Mesothelial cell of epicardium (in vitro differentiated cells): ENCODE data around the gene CBLN4. TPM values are rescaled to one million over a fixed set of nuclear protein-coding genes. Genes with fewer than 3 reads are reported as not detected.

Experiments
- DNase-seq, 2 experiments: peaks; one replicate each; pipeline ENCODE4 v3.0.0; 2021; ENCODE audit warnings: low spot score in 2 of 2; ENCODE audit not compliant: unreplicated experiment in 2 of 2
- H3K27ac Mint-ChIP-seq: 2 replicates; pipeline ENCODE4 v1.8.0; 2021; ENCODE audit warnings: mixed read lengths
- H3K27me3 Mint-ChIP-seq: 2 replicates; pipeline ENCODE4 v1.8.0; 2021; ENCODE audit warnings: low read depth, mixed read lengths
- H3K36me3 Mint-ChIP-seq: 2 replicates; pipeline ENCODE4 v1.8.0; 2021; ENCODE audit warnings: mixed read lengths
- H3K4me1 Mint-ChIP-seq: 2 replicates; pipeline ENCODE4 v1.8.0; 2021; ENCODE audit warnings: mixed read lengths
- H3K4me3 Mint-ChIP-seq: 2 replicates; pipeline ENCODE4 v1.8.0; 2021; ENCODE audit warnings: mild to moderate bottlenecking, moderate library complexity, mixed read lengths
- H3K9me3 Mint-ChIP-seq: 2 replicates; pipeline ENCODE4 v1.8.0; 2021; ENCODE audit warnings: mixed read lengths
- total RNA-seq: library from RNA; stranded (reverse); gene quantifications from 3 replicates; pipeline ENCODE4 v1.2.1, GENCODE V29; 2021
- TF ChIP-seq, protein P1 (sequence below): fragments of 200-600 bp; sonication (generic); IDR thresholded peaks from one replicate; pipeline ENCODE4 v1.5.0; 2021; ENCODE audit warnings: antibody characterized with exemption; ENCODE audit not compliant: unreplicated experiment

Gene CBLN4
- total RNA-seq, 1 donor from 2014 or later: not detected

DNA sequence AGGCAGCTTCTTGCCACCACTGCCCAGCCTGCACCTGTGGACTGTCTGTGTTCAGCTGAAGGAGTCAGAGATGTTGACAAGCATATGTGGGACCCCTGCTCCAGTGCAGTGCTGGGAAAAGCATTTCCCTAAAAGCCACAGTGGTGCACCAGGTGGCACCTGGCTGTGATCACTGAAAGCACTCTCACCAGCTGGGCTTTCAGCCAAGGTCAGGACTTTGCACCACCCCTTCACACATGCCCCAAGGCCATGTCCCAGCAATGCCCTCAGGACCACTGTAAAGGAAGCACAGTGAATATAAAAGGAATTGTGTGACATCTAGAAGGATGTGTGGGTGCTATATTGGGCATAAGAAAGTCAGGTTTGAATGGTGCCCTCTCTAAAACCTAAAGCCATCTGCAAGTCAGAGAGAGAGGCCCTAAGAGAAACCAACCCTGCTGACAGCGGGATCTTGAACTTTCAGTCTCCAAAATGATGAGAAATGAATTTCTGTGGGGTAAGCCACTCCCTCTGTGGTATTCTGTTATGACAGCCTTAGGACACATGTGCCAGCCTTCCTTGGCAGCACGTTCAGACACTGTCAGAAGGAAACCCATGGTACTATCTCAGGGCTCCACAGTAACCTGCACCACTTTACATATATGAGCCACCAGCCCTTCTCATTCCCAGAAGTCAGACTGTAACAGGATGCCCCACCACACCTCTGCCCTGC is 30.7 kb downstream of the CBLN4 start:
- no peaks in the 10 kb centered on the region for H3K4me1 Mint-ChIP-seq
- peaks cover 67% of the 10 kb centered on the region for H3K9me3 Mint-ChIP-seq
- TF ChIP-seq, protein P1, sequence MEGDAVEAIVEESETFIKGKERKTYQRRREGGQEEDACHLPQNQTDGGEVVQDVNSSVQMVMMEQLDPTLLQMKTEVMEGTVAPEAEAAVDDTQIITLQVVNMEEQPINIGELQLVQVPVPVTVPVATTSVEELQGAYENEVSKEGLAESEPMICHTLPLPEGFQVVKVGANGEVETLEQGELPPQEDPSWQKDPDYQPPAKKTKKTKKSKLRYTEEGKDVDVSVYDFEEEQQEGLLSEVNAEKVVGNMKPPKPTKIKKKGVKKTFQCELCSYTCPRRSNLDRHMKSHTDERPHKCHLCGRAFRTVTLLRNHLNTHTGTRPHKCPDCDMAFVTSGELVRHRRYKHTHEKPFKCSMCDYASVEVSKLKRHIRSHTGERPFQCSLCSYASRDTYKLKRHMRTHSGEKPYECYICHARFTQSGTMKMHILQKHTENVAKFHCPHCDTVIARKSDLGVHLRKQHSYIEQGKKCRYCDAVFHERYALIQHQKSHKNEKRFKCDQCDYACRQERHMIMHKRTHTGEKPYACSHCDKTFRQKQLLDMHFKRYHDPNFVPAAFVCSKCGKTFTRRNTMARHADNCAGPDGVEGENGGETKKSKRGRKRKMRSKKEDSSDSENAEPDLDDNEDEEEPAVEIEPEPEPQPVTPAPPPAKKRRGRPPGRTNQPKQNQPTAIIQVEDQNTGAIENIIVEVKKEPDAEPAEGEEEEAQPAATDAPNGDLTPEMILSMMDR: no peak
- DNase-seq: no peak
- no peak overlapping the region for H3K27ac Mint-ChIP-seq
- H3K27me3 Mint-ChIP-seq: no peaks in the 10 kb centered on the region
- peaks cover 1% of the 10 kb centered on the region for H3K36me3 Mint-ChIP-seq
- H3K4me3 Mint-ChIP-seq: no peak overlapping the region

DNA sequence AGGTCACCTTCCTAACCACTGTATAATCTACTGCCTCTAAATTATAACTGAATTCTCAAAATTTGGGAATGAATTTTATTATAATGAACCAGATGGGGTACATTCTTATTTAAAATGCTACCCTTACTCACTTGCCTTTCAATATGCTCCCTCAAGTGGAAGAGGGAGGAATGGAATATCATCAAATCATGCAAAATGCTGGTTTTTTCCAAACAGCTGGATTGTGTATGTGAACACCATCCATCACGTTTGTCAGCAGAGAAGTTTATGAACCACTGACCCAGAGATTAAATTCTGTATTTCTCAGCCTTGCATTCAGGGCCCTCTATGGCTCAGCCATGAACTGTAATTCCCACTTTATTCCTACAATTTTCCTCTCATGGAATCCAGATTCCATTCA is 40.5 kb downstream of the CBLN4 start:
- TF ChIP-seq, protein P1: no peak
- Mint-ChIP-seq H3K4me3 (no peak overlapping the region), H3K36me3 (no peaks in the 10 kb centered on the region), H3K27me3 (no peaks in the 10 kb centered on the region), H3K27ac (no peak overlapping the region), H3K9me3 (peaks cover 76% of the 10 kb centered on the region), H3K4me1 (no peaks in the 10 kb centered on the region)
- no peak for DNase-seq

DNA sequence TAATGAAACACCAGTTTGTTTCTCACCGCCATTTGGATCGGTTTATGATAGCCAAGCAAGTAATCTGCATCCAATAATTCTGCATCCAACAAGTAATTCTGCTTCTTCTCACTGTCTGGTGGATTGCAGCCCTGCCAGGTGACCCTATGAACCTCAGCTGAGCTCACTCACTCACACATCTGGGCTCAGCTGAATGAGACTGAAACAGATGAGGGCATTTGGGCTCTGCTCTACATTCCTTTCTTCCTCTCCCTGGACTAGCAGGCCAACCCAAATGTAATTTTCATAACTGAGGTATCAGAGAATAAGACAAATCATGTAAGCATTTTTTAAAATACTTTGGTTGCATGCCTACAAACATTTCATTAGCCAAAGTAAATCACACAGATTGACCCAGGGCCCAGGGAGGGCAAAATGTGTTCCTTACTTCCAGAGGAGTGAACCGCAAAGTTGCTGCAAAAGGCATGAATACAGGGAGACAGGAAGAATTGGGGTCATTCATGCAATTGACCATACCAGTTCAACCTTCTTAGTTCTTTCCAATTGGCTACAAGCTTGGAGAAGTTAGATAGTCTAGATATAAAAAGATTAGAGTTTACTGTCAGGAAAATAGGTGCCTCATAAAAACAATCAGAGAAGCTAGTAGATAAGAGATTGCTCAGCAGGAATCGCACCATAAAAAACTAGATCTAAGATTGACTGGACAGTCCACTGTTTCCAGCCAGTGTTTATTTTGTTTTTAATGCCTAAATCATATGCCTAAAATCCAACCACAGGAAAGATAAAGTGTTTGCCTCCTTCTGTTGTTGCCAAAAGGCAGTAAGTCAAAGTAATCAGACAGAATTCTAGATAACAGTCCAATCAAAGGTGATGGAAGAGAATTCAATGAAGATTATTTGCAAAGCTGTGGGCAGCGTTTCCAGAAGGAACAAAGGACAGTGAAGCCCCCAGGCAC is 43.7 kb downstream of the CBLN4 start:
- Mint-ChIP-seq H3K9me3 (peaks cover 86% of the 10 kb centered on the region), H3K27ac (no peak overlapping the region), H3K27me3 (no peaks in the 10 kb centered on the region), H3K4me3 (no peak overlapping the region), H3K4me1 (no peaks in the 10 kb centered on the region), H3K36me3 (no peaks in the 10 kb centered on the region)
- no peak for DNase-seq
- TF ChIP-seq, protein P1: no peak

DNA sequence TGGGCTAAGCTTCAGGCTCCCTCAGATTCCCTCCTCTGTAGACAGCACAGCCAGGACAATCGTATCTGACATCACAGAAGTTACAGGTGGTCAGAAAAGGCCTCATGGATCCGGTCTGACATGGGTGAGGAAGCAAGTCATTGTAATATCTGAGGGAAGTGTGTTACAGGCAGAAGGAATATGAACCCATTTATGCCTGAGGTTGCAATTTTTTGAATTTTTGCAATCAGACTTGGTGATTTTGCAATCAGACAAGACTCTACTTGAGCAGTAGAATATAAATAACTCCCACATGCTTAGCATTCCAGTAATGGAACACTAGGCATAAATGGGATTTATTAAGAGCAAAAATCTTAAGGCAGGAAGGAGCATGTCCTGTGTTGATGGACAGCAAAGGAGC is 52.1 kb downstream of the CBLN4 start:
- DNase-seq: no peak
- H3K9me3 Mint-ChIP-seq: peaks cover 85% of the 10 kb centered on the region
- no peaks in the 10 kb centered on the region for H3K4me1 Mint-ChIP-seq
- no peak overlapping the region for H3K4me3 Mint-ChIP-seq
- TF ChIP-seq, protein P1: no peak
- no peak overlapping the region for H3K27ac Mint-ChIP-seq
- no peaks in the 10 kb centered on the region for H3K36me3 Mint-ChIP-seq
- no peaks in the 10 kb centered on the region for H3K27me3 Mint-ChIP-seq

DNA sequence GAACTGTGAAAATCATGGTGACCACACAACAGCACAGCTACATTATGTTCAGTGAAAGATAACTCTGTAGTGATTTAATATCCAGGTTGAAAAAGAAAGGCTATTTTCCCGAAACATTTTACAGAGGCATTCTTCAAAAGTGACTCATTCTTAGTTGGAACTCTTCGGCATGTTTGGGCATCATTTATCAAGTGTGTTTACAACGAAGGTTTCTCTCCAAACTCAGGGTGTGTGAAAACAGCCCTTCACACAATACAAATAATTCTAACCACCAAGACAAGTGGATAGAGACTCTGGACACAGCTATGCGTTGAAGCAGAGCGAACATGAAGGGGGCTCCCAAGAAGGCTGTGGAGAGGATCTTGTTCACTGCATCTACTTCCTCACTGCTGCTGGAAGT is 57.6 kb downstream of the CBLN4 start:
- Mint-ChIP-seq H3K9me3 (peaks cover 61% of the 10 kb centered on the region), H3K4me3 (no peak overlapping the region), H3K36me3 (peaks cover 1% of the 10 kb centered on the region), H3K27me3 (no peaks in the 10 kb centered on the region), H3K27ac (no peak overlapping the region), H3K4me1 (no peaks in the 10 kb centered on the region)
- no peak for DNase-seq
- TF ChIP-seq, protein P1: no peak

Other genes with a start within 250 kb of the CBLN4 start
- not detected in 3 replicates for gene MC3R, start 243.2 kb upstream of the CBLN4 start, total RNA-seq